ENCODE measurements around the gene FBXO48.
"Not testable (repeated sequence)": the region's sequence is repeated elsewhere in the genome, so short reads cannot be mapped to it uniquely, and the experiment has no call there.

The FBXO48 gene

GRCh38 chr2:68467077-68467960 is at the start of gene FBXO48, which contains the start of gene APLF:
FBXO48 (minus strand) TSS chr2:68467294; CDS start chr2:68465145, 2,149 bp downstream.
APLF (plus strand) TSS chr2:68467585; CDS start chr2:68467732, 147 bp downstream.
- peak; percentile 99 for DNase-seq

- no peak for DNase-seq
Observed at GRCh38 chr2:68516051-68516955, 49.2 kb upstream of the FBXO48 start.

- no peak for DNase-seq
Observed at GRCh38 chr2:68514316-68514929, 47.3 kb upstream of the FBXO48 start.

- no peak for DNase-seq
Observed at GRCh38 chr2:68512966-68513365, 45.9 kb upstream of the FBXO48 start.

GRCh38 chr2:68512326-68512725 is 45.2 kb upstream of the FBXO48 start:
- DNase-seq, result no peak

- DNase-seq, result no peak
Observed at GRCh38 chr2:68506170-68506569, 39.1 kb upstream of the FBXO48 start.

GRCh38 chr2:68505603-68506159 is 38.6 kb upstream of the FBXO48 start:
- no peak for DNase-seq

- DNase-seq, result no peak
Observed at GRCh38 chr2:68501768-68502167, 34.7 kb upstream of the FBXO48 start.

GRCh38 chr2:68500649-68501048 is 33.6 kb upstream of the FBXO48 start:
- no peak for DNase-seq

- DNase-seq, result no peak
Observed at GRCh38 chr2:68499133-68499532, 32.0 kb upstream of the FBXO48 start.

- no peak for DNase-seq
Observed at GRCh38 chr2:68491582-68491981, 24.5 kb upstream of the FBXO48 start.

- no peak for DNase-seq
Observed at GRCh38 chr2:68489282-68489681, 22.2 kb upstream of the FBXO48 start.

- DNase-seq, result not testable (repeated sequence)
Observed at GRCh38 chr2:68488605-68489004, 21.5 kb upstream of the FBXO48 start.

GRCh38 chr2:68487773-68488355 is 20.8 kb upstream of the FBXO48 start:
- no peak for DNase-seq

GRCh38 chr2:68483011-68483410 is 15.9 kb upstream of the FBXO48 start:
- no peak for DNase-seq

- DNase-seq, result no peak
Observed at GRCh38 chr2:68482296-68482820, 15.3 kb upstream of the FBXO48 start.

GRCh38 chr2:68478688-68479087 is 11.6 kb upstream of the FBXO48 start:
- DNase-seq, result no peak

- DNase-seq, result no peak
Observed at GRCh38 chr2:68476454-68476853, 9.4 kb upstream of the FBXO48 start.

GRCh38 chr2:68475576-68475975 is 8.5 kb upstream of the FBXO48 start:
- DNase-seq, result no peak

- no peak for DNase-seq
Observed at GRCh38 chr2:68475110-68475509, 8.0 kb upstream of the FBXO48 start.

GRCh38 chr2:68472796-68473414 is 5.8 kb upstream of the FBXO48 start:
- no peak for DNase-seq

- DNase-seq, result no peak
Observed at GRCh38 chr2:68471385-68471784, 4.3 kb upstream of the FBXO48 start.
